DOHH2 (cell line): Measurements from ENCODE around the gene EPSTI1.

Experiments used
- CTCF ChIP-seq: fragments of 200-600 bp; sonication (generic); IDR thresholded peaks from one replicate; pipeline ENCODE4 v1.5.1; 2014; ENCODE audit warnings: antibody characterized with exemption, mild to moderate bottlenecking, low read depth, low read length; ENCODE audit not compliant: poor library complexity, severe bottlenecking
- EZH2phosphoT487 ChIP-seq: fragments of 200-600 bp; sonication (generic); IDR thresholded peaks from 2 replicates; pipeline ENCODE4 v1.6.1; 2017; ENCODE audit warnings: borderline replicate concordance, mild to moderate bottlenecking, antibody characterized with exemption, low read length, moderate library complexity, mixed read lengths

DNA sequence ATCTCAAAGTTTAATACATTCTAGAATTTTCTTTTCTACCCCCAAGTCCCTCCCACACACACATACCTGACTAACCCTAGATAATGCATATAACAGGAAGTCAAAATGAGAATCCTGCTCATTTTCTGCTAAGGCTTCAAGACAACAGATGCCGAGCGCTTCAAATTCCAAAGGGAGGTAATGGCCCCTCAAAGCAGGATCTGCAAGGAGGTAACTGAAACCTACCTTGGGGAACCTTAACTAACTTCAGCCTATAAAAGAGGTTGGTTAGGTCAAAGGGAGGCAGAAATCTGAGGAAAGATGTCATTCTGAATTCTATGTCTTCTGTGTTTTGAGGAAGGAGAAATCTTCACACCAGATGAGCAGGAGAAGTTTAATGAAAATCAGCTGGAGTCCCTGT, 26.8 kb downstream of the EPSTI1 start:
- TF ChIP-seq CTCF (no peak), EZH2phosphoT487 (no peak)
